ENCODE results near the gene CSNK1G3.
A peak's percentile ranks its signal among the peaks of the same experiment; 100 is the strongest.

The CSNK1G3 gene

GRCh38 chr5:123514615-123515355 lies 2.8 kb downstream of the CSNK1G3 start:
- no peak for DNase-seq

- DNase-seq = no peak
Observed at GRCh38 chr5:123515904-123516303, 3.9 kb downstream of the CSNK1G3 start.

- no peak for DNase-seq
Observed at GRCh38 chr5:123517476-123517875, 5.5 kb downstream of the CSNK1G3 start.

- DNase-seq = no peak
Observed at GRCh38 chr5:123518111-123518510, 6.1 kb downstream of the CSNK1G3 start.

GRCh38 chr5:123520677-123521247 lies 8.8 kb downstream of the CSNK1G3 start:
- no peak for DNase-seq

GRCh38 chr5:123524146-123524545 lies 12.2 kb downstream of the CSNK1G3 start:
- no peak for DNase-seq

GRCh38 chr5:123527190-123527589 lies 15.2 kb downstream of the CSNK1G3 start:
- no peak for DNase-seq

- DNase-seq = no peak
Observed at GRCh38 chr5:123528065-123528464, 16.1 kb downstream of the CSNK1G3 start.

GRCh38 chr5:123528878-123529277 lies 16.9 kb downstream of the CSNK1G3 start:
- DNase-seq = no peak

GRCh38 chr5:123530728-123531127 lies 18.8 kb downstream of the CSNK1G3 start:
- DNase-seq = no peak

- DNase-seq = no peak
Observed at GRCh38 chr5:123535648-123536047, 23.7 kb downstream of the CSNK1G3 start.

GRCh38 chr5:123537256-123537655 lies 25.3 kb downstream of the CSNK1G3 start:
- no peak for DNase-seq

GRCh38 chr5:123537845-123538244 lies 25.9 kb downstream of the CSNK1G3 start:
- DNase-seq = no peak

GRCh38 chr5:123538670-123539459 lies 26.9 kb downstream of the CSNK1G3 start:
- no peak for DNase-seq

- no peak for DNase-seq
Observed at GRCh38 chr5:123540534-123540933, 28.6 kb downstream of the CSNK1G3 start.

- no peak for DNase-seq
Observed at GRCh38 chr5:123543438-123543837, 31.5 kb downstream of the CSNK1G3 start.

- peak; percentile 23 for DNase-seq
Observed at GRCh38 chr5:123545506-123545905, 33.5 kb downstream of the CSNK1G3 start.

GRCh38 chr5:123546657-123547056 lies 34.7 kb downstream of the CSNK1G3 start:
- DNase-seq = no peak

GRCh38 chr5:123549256-123549904 lies 37.4 kb downstream of the CSNK1G3 start:
- DNase-seq = no peak

GRCh38 chr5:123554601-123555000 lies 42.6 kb downstream of the CSNK1G3 start:
- no peak for DNase-seq

- no peak for DNase-seq
Observed at GRCh38 chr5:123557907-123558306, 45.9 kb downstream of the CSNK1G3 start.

- DNase-seq = no peak
Observed at GRCh38 chr5:123558762-123559433, 46.9 kb downstream of the CSNK1G3 start.

- DNase-seq = no peak
Observed at GRCh38 chr5:123559434-123559775, 47.4 kb downstream of the CSNK1G3 start.
